HG03442 (cell line): ENCODE data around the gene ALG1.
"Not testable (repeated sequence)": the region's sequence is repeated elsewhere in the genome, so short reads cannot be mapped to it uniquely, and the experiment has no call there.

Experiments
- ATAC-seq: cut with Tn5 transposase; IDR thresholded peaks from one replicate; pipeline ENCODE4 v1.9.1; 2021; ENCODE audit warnings: mild to moderate bottlenecking, moderate library complexity; ENCODE audit not compliant: unreplicated experiment

The ALG1 gene

DNA sequence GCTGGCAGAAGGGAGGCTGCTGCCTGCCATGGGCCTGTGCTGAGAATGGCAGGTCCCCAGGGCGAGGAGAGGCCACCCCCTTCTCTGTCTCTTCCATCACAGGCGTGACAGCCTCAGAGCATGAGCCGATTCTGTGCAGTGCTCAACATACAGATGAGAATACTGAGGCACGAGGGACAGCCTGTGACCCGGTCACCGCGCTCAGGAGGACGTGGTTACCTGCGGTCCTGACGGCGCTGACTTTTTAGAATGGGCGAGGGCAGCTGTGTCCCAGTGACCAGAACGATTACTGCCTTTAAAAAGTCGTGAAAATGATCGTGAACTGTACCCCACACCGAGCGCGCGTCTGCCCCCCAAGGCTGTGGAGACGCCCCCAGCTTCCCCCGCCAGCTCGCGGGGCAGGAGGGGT is 25.4 kb downstream of the ALG1 start:
- ATAC-seq, result not testable (repeated sequence)

DNA sequence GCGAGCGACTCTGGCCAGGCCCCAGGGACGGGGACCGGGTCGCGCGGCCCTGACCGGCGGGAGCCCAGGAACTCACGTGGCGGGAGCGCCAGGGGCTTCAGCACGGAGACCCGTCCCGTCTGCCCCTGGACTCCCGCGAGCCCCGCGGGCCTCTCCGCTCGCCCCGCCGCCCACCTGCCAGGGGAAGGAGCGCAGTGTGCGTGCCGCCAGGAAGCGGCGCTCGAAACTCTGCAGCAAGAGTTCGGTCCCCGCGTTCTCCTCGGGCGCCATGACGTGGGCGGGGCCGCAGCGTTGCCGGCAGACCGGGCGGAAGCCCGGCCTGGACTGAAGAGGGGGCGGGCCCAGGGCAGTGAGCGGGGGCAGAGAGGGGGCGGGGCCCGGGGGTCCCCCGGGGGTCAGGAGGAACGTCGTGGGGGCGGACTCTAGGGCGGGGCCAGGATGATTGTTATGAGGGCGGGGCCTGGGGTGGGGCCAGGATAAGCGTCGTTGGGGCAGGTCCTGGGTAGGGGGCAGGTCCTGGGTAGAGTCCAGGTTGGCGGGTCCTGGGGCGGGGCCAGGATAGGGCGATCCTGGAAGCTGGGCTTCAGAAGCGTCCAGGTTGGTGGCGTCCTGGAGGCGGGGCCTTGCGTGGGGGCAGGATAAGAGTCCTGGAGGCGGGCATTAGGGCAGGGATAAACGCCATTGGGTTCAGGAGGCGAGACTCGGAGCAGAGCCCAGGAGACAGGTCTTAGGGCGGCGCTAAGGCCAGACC is 26.0 kb downstream of the ALG1 start, which contains the start of gene EEF2KMT:
EEF2KMT (minus strand) TSS at position 326 of the 751 bp plus-strand sequence; CDS start at position 270, 56 bp downstream.
- peak; percentile 93 for ATAC-seq

DNA sequence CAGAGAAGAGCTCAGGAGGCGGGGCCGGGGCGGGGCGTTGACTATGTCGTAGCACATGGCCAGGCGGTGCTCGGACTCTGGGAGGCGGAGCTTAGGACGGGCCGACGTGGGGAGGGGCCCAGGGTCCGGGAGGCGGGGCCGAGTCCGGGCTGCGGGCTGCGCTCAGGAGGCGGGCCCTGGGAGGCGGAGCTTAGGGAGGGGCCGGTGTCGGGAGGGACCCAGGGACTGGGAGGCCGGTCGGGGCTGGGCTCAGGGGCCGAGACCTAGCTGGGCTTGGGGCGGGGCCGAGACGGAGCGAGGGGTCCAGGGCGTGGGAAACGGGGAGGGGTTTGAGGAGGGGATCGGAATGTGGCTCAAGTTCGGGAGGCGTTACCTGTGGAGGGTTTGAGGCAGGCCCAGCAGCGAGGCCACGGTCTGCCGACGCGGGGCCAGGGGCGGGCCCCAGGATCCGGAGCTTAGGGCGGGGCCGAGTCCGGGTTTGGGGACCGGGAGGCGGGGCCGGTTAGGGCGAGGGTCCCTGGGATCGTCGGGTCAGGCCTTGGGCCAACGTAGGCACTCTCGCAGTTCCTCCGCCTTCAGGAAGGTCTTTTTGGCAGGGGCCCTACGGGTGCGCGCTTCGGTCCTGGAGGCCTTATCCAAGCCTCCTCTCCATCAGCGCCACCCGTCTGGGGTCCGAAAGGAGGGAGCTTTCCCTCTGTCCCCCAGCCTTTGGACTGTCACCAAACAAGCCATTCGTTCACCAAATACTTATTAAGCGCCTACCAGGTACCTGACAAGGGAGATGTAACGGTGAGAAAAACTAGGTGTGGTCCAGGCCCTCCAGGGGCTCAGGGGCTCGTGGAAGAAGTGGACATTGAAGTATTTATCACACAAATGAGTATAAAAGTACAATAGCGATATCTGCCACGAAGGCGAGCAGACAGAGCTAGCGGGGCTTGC is 26.8 kb downstream of the ALG1 start:
- peak; percentile 78 for ATAC-seq

DNA sequence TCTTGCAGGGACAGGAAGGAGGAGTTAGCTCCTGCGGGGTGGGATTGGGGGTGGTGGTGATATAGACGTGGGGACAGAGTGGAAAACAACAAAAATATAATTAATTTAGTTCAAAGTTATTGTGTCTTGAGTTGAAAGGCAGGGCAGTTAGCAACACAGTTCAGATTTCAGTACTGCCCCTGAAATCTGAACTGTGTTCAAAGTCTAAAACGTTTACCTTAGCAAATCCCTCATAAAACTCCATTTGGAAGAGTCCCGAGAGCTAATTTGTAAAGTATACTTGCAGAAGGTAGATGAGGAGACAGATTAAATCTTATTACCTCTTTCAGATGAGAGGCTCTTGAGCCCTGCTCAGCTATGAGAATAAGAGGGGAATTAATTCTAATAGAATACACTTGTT is 27.5 kb downstream of the ALG1 start:
- not testable (repeated sequence) for ATAC-seq

DNA sequence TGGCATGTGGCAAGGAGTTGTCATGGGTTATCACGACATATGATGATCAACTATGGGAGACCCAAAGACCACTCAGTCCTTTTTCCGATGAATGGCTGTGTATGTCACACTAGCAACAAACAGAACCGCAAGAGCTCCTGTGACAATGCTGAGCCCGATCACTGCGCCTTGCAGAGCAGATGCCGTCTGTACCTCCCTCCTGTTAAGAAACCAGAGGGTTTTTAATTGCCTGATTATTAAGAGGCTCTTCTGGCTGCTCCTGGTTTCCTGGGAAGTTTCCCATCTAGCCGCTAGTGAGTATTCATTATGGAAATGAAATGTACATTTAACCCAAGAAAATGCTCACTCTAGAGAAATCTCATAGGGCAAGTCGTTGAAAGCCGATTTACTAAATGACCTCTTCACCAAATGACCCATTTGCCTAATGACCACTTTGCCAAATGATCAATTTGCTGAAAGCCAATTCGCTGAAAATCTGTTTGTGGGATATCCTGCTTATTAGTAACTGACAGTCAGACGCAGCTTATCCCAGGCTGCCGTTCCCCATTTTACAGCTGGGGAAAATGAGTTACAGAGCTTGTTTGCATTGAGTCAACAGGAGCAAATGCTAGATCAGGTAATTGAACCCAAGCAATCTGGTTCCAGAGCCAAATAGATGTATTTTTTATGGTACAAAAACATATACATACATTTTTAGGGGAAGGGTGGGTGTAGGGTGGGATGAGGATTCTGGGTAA is 31.8 kb downstream of the ALG1 start:
- ATAC-seq, result not testable (repeated sequence)

DNA sequence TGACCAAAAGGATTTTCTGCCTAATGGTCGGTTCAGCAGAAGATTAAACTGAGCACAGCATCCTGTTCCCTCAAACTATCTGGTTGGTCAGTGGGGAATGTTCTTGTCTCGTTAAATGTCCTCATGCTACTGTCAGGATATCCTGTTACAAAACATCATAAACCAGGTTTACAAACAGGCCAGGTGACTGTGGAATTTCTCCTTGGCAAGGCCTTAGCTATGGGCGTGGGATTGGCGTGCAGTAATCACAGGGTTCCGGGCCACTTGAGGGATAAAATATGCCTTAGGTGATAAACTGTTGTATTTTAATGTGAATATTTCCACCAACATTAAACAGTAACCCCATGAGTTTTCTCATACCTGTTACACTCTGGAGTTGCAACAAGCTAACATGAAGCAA is 33.4 kb downstream of the ALG1 start:
- not testable (repeated sequence) for ATAC-seq

DNA sequence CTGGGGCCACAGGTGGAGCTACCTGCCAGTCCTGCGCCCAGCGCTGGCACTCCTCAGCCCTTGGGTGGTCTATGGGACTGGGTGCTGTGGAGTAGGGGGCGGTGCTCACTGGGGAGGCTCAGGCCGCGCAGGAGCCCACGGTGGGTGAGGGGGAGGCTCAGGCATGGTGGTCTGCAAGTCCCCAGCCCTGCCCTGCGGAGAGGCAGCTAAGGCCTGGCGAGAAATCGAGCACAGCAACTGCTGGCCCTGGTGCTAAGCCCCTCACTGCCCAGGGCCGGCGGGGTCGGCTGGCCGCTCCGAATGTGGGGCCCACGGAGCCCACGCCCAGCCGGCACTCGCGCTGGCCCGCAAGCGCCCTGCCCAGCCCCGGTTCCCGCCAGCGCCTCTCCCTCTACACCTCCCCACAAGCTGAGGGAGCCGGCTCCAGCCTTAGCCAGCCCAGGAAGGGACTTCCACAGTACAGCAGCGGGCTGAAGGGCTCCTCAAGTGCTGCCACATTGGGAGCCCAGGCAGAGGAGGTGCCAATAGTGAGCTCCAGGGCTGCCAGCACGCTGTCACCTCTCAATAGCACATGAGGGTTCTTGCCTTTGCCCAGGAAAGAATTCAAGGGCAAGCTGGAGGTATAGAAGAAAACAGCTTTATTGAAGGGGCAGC is 37.0 kb downstream of the ALG1 start:
- ATAC-seq, result no peak

DNA sequence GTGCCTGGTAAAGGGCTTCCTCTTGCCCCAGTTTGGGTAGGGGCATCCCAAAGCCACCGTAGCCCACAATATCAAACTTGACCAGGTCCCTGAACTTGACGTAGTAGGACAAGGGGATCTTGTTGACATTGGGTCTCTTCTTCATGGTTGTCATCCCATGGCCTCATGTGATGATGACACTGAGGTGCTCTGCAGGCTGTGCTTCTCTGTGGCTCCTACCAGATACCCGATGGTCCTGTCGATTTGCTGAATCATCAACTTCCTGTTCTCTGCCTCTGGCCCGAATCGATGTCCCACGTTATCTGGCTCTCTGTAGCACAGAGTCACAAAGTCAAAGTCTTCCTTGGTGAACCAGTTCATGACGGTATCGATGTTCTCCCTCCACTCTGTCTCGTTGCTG is 39.3 kb downstream of the ALG1 start:
- not testable (repeated sequence) for ATAC-seq

DNA sequence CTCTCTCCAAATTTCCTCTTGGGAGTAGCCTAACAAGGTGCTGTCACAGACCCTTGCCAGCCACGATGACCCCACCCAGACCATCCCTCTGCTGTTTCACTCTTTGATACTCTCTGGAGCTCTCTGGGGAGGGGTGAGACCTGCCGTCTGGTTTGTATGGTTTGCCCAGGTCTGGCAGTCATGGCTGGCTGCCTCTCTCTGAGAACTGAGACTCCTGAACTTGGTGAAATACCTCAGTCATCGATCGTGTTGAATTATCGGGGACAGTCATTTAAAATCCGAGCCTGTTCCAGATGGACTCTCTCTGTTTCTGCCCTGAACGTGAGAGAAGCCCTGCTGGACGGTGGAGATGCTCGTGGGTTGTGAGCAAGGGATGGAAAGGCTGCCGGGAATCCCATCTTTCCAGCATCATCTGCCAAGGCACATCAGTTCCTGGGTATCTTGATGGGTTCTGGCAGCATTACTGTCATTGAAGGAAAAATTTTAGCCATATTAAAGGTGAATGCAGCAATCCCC is 45.2 kb downstream of the ALG1 start:
- ATAC-seq, result not testable (repeated sequence)

DNA sequence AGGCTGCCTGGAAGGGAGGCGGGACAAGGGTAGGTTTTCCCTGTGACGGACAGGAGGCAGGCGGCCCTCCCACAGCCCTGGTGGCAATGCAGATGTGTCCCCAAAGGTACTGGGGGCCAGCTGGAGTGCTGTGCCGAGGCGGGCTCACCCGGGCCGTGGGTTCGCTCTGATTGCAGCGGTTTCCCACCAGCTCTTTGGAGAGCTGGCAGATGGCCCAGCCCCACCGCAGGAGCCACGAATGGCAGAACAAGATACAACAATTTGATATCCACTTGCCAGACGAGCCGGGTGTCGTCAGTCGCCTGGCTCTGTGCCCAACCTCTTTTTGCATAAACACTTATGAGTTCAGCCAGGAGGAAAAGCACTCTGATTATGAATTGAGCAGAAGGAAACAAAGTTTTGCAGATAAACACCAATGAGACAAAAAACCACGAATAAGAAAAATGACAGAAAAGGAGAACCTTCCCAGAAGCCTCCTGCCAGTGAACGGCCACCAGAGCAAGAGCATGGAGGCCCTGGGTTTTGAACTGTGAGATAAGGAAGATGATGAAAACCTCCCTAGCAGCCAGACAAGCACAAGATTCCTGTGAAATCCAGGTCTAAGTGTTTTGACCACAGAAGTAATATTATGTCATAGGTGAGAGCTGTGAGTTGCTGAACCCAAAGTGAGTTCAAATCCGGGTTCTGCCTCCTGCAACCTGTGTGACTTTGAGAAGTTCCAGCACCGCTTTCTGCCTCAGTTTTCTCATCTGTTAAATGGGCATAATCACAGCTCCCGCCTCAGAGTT is 45.9 kb downstream of the ALG1 start:
- not testable (repeated sequence) for ATAC-seq

DNA sequence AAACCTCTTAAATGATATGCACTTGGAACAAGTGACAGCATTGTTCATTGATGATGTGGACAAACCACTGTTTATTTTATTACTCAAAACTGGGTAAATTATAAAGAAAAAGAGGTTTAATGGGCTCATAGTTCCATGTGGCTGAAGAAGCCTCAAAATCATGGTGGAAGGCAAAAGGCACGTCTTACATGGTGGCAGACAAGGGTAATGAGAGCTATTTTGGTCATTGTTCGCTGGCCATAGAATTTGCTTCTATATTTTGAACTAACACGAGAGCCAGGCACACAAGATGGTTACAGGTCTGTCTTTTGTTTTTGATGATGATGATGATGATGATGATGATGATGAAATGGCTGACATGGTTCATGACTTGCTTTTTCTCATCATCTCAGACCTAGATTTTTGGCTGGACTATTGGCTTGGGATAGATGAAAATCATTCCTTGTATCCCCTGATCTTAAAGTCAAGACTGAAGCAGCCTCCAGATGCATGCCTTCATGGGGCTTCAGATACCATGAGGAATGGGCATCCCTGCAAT is 59.9 kb downstream of the ALG1 start:
- ATAC-seq, result not testable (repeated sequence)

DNA sequence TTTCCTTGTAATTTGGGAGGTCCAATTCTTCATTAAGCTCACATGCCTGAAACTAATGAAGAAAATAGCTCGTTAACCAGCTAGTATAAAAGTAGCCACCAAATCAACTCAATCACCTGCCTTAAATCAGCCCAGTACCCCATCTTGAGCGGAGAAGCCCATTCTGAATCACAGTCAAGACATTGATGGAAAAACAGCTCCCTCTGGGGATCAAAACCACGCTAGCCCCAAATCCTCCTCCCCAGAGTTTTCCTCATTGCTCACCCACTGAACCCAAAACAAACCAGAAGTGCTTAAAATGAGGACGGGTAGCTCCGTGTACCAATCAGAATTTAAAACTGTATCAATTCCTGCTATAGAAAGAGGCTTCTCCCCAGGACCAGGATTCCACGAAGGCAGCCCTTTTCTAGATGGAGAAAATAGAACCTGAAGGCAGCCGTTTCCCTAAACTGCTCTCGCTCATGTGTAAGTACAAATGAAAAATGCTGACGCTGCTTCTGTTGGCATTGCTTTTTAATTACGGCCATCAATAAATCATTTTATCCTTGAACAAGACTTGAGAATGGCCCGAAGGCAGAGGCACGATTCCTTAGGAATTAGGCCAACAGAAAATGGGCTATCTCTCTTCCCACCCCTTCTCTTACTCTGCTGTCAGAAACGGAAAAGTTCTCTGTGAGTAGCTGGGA is 61.4 kb downstream of the ALG1 start:
- ATAC-seq, result not testable (repeated sequence)

DNA sequence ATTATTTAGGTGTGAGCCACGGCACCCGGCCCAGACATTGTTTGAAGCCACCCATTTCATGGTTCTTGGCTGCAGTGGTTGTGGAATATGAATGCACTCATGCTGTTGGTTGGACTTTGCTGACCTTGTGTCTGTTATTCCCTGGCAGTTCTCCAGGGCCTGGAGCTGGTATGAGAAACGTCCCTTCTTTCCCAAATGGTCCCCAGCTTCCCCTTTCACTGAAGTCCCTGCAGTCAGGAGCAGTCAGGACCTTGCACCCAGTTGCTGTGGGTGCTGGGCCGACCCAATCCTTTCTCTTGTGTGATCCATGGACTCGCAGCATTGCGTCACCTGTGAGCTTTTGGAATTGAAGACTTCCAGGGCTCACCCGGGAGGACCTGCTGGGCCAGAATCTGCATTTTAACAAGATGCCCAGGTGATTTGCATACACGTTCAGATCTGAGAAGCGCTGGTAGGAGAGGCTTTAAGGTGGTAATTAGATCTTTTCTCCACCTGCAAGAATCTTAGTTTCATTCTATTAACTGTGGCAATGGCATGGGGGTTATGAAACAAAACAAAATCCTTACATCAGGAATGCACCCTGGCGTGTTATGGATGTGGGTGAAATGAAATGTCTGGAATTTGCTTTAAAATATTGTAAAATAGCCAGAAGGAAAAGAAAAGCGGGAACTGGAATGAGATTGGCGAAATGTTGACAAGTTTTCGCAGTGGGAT is 63.3 kb downstream of the ALG1 start:
- ATAC-seq, result not testable (repeated sequence)
